Neural progenitor cell (in vitro differentiated cells): ENCODE results near the gene SHOC2.

Experiments used
- EZH2 ChIP-seq: fragments of 200-600 bp; sonication (generic); IDR thresholded peaks from 2 replicates; pipeline ENCODE4 v1.6.1; 2017; ENCODE audit warnings: antibody characterized with exemption, mild to moderate bottlenecking, moderate library complexity
- EZH2phosphoT487 ChIP-seq: fragments of 200-600 bp; sonication (generic); IDR thresholded peaks from 2 replicates; pipeline ENCODE4 v1.6.1; 2017; ENCODE audit warnings: antibody characterized with exemption
- TF ChIP-seq, protein P1 (sequence below): fragments of 200-600 bp; sonication (generic); IDR thresholded peaks from 2 replicates; pipeline ENCODE4 v1.5.1; 2017; ENCODE audit warnings: antibody characterized with exemption, mild to moderate bottlenecking

- TF ChIP-seq, protein P1, sequence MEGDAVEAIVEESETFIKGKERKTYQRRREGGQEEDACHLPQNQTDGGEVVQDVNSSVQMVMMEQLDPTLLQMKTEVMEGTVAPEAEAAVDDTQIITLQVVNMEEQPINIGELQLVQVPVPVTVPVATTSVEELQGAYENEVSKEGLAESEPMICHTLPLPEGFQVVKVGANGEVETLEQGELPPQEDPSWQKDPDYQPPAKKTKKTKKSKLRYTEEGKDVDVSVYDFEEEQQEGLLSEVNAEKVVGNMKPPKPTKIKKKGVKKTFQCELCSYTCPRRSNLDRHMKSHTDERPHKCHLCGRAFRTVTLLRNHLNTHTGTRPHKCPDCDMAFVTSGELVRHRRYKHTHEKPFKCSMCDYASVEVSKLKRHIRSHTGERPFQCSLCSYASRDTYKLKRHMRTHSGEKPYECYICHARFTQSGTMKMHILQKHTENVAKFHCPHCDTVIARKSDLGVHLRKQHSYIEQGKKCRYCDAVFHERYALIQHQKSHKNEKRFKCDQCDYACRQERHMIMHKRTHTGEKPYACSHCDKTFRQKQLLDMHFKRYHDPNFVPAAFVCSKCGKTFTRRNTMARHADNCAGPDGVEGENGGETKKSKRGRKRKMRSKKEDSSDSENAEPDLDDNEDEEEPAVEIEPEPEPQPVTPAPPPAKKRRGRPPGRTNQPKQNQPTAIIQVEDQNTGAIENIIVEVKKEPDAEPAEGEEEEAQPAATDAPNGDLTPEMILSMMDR = no peak
- TF ChIP-seq EZH2 = no peak
- no peak for TF ChIP-seq EZH2phosphoT487
Observed at GRCh38 chr10:110983466-110983865, 64.1 kb downstream of the SHOC2 start.
